Smooth muscle cell (in vitro differentiated cells): ENCODE measurements around the gene HOXC11. TPM values are rescaled to one million over a fixed set of nuclear protein-coding genes. Genes with fewer than 3 reads are reported as not detected.

Experiments
- DNase-seq: peaks from one replicate; lab custom pipeline; 2025; ENCODE audit not compliant: unreplicated experiment; lab: John Stamatoyannopoulos, UW
- H2AFZ ChIP-seq: fragments of 200-600 bp; sonication (generic); 2 replicates; pipeline ENCODE4 v1.6.0; 2016; ENCODE audit warnings: antibody characterized with exemption, low read depth, mild to moderate bottlenecking
- H3F3A ChIP-seq: fragments of 200-600 bp; sonication (generic); 2 replicates; pipeline ENCODE4 v1.6.0; 2017; ENCODE audit warnings: antibody characterized with exemption, low read depth
- H3K27ac ChIP-seq: fragments of 200-600 bp; sonication (generic); 2 replicates; pipeline ENCODE4 v1.5.1; 2016; ENCODE audit warnings: low read depth, mild to moderate bottlenecking
- H3K27me3 ChIP-seq: fragments of 200-600 bp; sonication (generic); 2 replicates; pipeline ENCODE4 v1.6.1; 2016; ENCODE audit warnings: low read depth, mild to moderate bottlenecking
- H3K36me3 ChIP-seq: fragments of 200-600 bp; sonication (generic); 2 replicates; pipeline ENCODE4 v1.5.1; 2016; ENCODE audit warnings: low read depth
- H3K4me1 ChIP-seq: fragments of 200-600 bp; sonication (generic); 2 replicates; pipeline ENCODE4 v1.5.1; 2016; ENCODE audit warnings: low read depth
- H3K4me2 ChIP-seq: fragments of 200-600 bp; sonication (generic); 2 replicates; pipeline ENCODE4 v1.6.0; 2016; ENCODE audit warnings: mild to moderate bottlenecking
- H3K4me3 ChIP-seq: fragments of 200-600 bp; sonication (generic); 2 replicates; pipeline ENCODE4 v1.5.1; 2016; ENCODE audit warnings: mild to moderate bottlenecking
- H3K79me2 ChIP-seq: fragments of 200-600 bp; sonication (generic); 2 replicates; pipeline ENCODE4 v1.6.0; 2016; ENCODE audit warnings: low read depth, mild to moderate bottlenecking
- H3K9ac ChIP-seq: fragments of 200-600 bp; sonication (generic); 2 replicates; pipeline ENCODE4 v1.6.0; 2016; ENCODE audit warnings: low read depth
- H3K9me3 ChIP-seq: fragments of 200-600 bp; sonication (generic); replicated peaks from 2 replicates; pipeline ENCODE4 v1.5.1; 2016; ENCODE audit warnings: low read depth
- H4K20me1 ChIP-seq: fragments of 200-600 bp; sonication (generic); 2 replicates; pipeline ENCODE4 v1.6.0; 2016; ENCODE audit warnings: low read depth
- CTCF ChIP-seq: fragments of 200-600 bp; sonication (generic); IDR thresholded peaks from 2 replicates; pipeline ENCODE4 v1.5.1; 2017; ENCODE audit warnings: borderline replicate concordance, mild to moderate bottlenecking, antibody characterized with exemption; ENCODE audit not compliant: insufficient read depth, poor library complexity, severe bottlenecking
- WGBS: methylation state at CpG from one replicate; pipeline ENCODE4 v1.1.7; 2016; ENCODE audit warnings: low lambda C conversion rate; 5-methylcytosine and 5-hydroxymethylcytosine counted together
- polyA plus RNA-seq: library from polyadenylated mRNA; unstranded; fragments of >200 nt; fragmentation: Nextera tagmentation; extraction: Ambion mirVana; gene quantifications from 2 replicates; pipeline ENCODE4 v1.2.1, GENCODE V29; 2016
- total RNA-seq: library from RNA; depleted of rRNA; stranded (reverse); fragments of >200 nt; gene quantifications from 2 replicates; pipeline ENCODE4 v1.2.3, GENCODE V29; 2014

Gene HOXC11
- total and polyA plus RNA-seq, 2 experiments from 2014 or later: 0.23 to 0.27 TPM

GRCh38 chr12:53982648-53983567, 10.0 kb downstream of the HOXC11 start:
- WGBS: 32% methylated on average over 26 of the region's 26 CpGs
- TF ChIP-seq CTCF: no peak
- Histone ChIP-seq H3K4me3 (no peak overlapping the region), H3K36me3 (no peaks in the 10 kb centered on the region), H3K9ac (no peak overlapping the region), H3K4me2 (no peak overlapping the region), H3K9me3 (no peaks in the 10 kb centered on the region), H3K27ac (no peak overlapping the region), H3K27me3 (peaks cover 100% of the 10 kb centered on the region), H3K4me1 (no peaks in the 10 kb centered on the region), H2AFZ (no peak overlapping the region), H3F3A (no peaks in the 10 kb centered on the region), H3K79me2 (no peaks in the 10 kb centered on the region), H4K20me1 (no peaks in the 10 kb centered on the region)
- no peak for DNase-seq

- H2AFZ ChIP-seq: no peak overlapping the region
- no peak overlapping the region for H3K27ac ChIP-seq
- no peaks in the 10 kb centered on the region for H3K36me3 ChIP-seq
- H3F3A ChIP-seq: no peaks in the 10 kb centered on the region
- no peaks in the 10 kb centered on the region for H3K79me2 ChIP-seq
- DNase-seq: no peak
- no peak overlapping the region for H3K4me2 ChIP-seq
- H4K20me1 ChIP-seq: no peaks in the 10 kb centered on the region
- no peaks in the 10 kb centered on the region for H3K4me1 ChIP-seq
- no peak overlapping the region for H3K9ac ChIP-seq
- H3K9me3 ChIP-seq: no peaks in the 10 kb centered on the region
- H3K27me3 ChIP-seq: peaks cover 100% of the 10 kb centered on the region
- no peak for TF ChIP-seq CTCF
- no peak overlapping the region for H3K4me3 ChIP-seq
- WGBS: 20% methylated on average over 17 of the region's 17 CpGs
These were observed 10.6 kb downstream of the HOXC11 start for GRCh38 chr12:53983568-53983949.

GRCh38 chr12:53983950-53984572, 11.1 kb downstream of the HOXC11 start:
- no peaks in the 10 kb centered on the region for H3K36me3 ChIP-seq
- no peaks in the 10 kb centered on the region for H4K20me1 ChIP-seq
- H3K27me3 ChIP-seq: peaks cover 100% of the 10 kb centered on the region
- no peak overlapping the region for H2AFZ ChIP-seq
- WGBS: 17% methylated on average over 29 of the region's 30 CpGs
- H3F3A ChIP-seq: no peaks in the 10 kb centered on the region
- no peaks in the 10 kb centered on the region for H3K79me2 ChIP-seq
- DNase-seq: no peak
- H3K4me2 ChIP-seq: no peak overlapping the region
- H3K4me3 ChIP-seq: no peak overlapping the region
- no peak for TF ChIP-seq CTCF
- no peak overlapping the region for H3K27ac ChIP-seq
- no peaks in the 10 kb centered on the region for H3K4me1 ChIP-seq
- H3K9me3 ChIP-seq: no peaks in the 10 kb centered on the region
- H3K9ac ChIP-seq: no peak overlapping the region
